Neural cell (in vitro differentiated cells): ENCODE results near the gene TRMT44.

Experiments
- CTCF ChIP-seq: fragments of 450-650 bp; IDR thresholded peaks from 2 replicates; pipeline ENCODE4 v1.5.1; 2014; ENCODE audit warnings: antibody characterized with exemption, mild to moderate bottlenecking, moderate library complexity; ENCODE audit not compliant: poor library complexity, severe bottlenecking
- EP300 ChIP-seq: fragments of 450-650 bp; conservative IDR thresholded peaks from 2 replicates; pipeline ENCODE4 v1.6.1; 2014; ENCODE audit warnings: antibody characterized with exemption, mild to moderate bottlenecking, moderate library complexity; ENCODE audit not compliant: poor library complexity, severe bottlenecking
- EZH2 ChIP-seq: fragments of 200-600, 300-800 bp; shearing (Covaris generic), sonication (generic); IDR thresholded peaks from 2 replicates; pipeline ENCODE4 v1.6.1; 2014; ENCODE audit warnings: antibody characterized with exemption, low read length, borderline replicate concordance, mild to moderate bottlenecking; ENCODE audit not compliant: insufficient read depth, poor library complexity, severe bottlenecking
- SMC3 ChIP-seq: fragments of 450-650 bp; conservative IDR thresholded peaks from 2 replicates; pipeline ENCODE4 v1.6.1; 2014; ENCODE audit warnings: antibody characterized with exemption, mild to moderate bottlenecking, moderate library complexity; ENCODE audit not compliant: poor library complexity
- TAF1 ChIP-seq: IDR thresholded peaks from 2 replicates; pipeline ENCODE4 v1.6.1; 2012; ENCODE audit warnings: low read depth
- TF ChIP-seq, protein P1 (sequence below): IDR thresholded peaks from 2 replicates; pipeline ENCODE4 v1.6.1; 2012; ENCODE audit warnings: borderline replicate concordance

GRCh38 chr4:8439914-8440491 lies 574 bp upstream of the TRMT44 start:
- TF ChIP-seq CTCF (no peak), EZH2 (no peak), SMC3 (no peak), EP300 (no peak), TAF1 (no peak)
- TF ChIP-seq, protein P1, sequence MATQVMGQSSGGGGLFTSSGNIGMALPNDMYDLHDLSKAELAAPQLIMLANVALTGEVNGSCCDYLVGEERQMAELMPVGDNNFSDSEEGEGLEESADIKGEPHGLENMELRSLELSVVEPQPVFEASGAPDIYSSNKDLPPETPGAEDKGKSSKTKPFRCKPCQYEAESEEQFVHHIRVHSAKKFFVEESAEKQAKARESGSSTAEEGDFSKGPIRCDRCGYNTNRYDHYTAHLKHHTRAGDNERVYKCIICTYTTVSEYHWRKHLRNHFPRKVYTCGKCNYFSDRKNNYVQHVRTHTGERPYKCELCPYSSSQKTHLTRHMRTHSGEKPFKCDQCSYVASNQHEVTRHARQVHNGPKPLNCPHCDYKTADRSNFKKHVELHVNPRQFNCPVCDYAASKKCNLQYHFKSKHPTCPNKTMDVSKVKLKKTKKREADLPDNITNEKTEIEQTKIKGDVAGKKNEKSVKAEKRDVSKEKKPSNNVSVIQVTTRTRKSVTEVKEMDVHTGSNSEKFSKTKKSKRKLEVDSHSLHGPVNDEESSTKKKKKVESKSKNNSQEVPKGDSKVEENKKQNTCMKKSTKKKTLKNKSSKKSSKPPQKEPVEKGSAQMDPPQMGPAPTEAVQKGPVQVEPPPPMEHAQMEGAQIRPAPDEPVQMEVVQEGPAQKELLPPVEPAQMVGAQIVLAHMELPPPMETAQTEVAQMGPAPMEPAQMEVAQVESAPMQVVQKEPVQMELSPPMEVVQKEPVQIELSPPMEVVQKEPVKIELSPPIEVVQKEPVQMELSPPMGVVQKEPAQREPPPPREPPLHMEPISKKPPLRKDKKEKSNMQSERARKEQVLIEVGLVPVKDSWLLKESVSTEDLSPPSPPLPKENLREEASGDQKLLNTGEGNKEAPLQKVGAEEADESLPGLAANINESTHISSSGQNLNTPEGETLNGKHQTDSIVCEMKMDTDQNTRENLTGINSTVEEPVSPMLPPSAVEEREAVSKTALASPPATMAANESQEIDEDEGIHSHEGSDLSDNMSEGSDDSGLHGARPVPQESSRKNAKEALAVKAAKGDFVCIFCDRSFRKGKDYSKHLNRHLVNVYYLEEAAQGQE, result no peak
